HEK293 (cell line): ENCODE measurements around the gene TMEM205.

ENCODE experiments used
- CTCF ChIP-seq: fragments of 450-650 bp; formaldehyde crosslinking; IDR thresholded peaks from 2 replicates; pipeline ENCODE4 v1.5.1; 2016; ENCODE audit warnings: missing biosample characterization, missing genetic modification characterization
- ZBTB7A ChIP-seq: fragments of 450-650 bp; formaldehyde crosslinking; IDR thresholded peaks from 2 replicates; pipeline ENCODE4 v1.5.1; 2016; ENCODE audit warnings: low read depth, missing biosample characterization, missing genetic modification characterization
- ZNF24 ChIP-seq: fragments of 450-650 bp; formaldehyde crosslinking; IDR thresholded peaks from 2 replicates; pipeline ENCODE4 v1.5.1; 2016; ENCODE audit warnings: missing biosample characterization, missing genetic modification characterization
- ZNF274 ChIP-seq, 2 experiments: fragments of 200-500 bp in 1 of 2; fragments of 450-650 bp in 1 of 2; sonication (Bioruptor generic) in 1 of 2; formaldehyde crosslinking in 1 of 2; IDR thresholded peaks; 2 replicates each; pipeline versions ENCODE4 v1.5.1 to v1.6.1; 2014 to 2016; ENCODE audit warnings: borderline replicate concordance in 1 of 2, inconsistent platforms in 1 of 2, low read length in 1 of 2, missing biosample characterization in 1 of 2, missing genetic modification characterization in 1 of 2

- TF ChIP-seq CTCF = no peak
- no peak for TF ChIP-seq ZBTB7A (tag by site-specific recombination)
- TF ChIP-seq ZNF24 = no peak
- TF ChIP-seq ZNF274 (IDR thresholded peaks at IDR 0.05; ENCODE audit: low read length) = no peak
- no peak for TF ChIP-seq ZNF274 (tag by site-specific recombination; IDR thresholded peaks at IDR 0.05; ENCODE audit: borderline replicate concordance)
Observed at GRCh38 chr19:11295180-11295579, 50.9 kb downstream of the TMEM205 start.
